K562 (cell line): ENCODE measurements around the gene PRKD1. TPM values are rescaled to one million over a fixed set of nuclear protein-coding genes. Genes with fewer than 3 reads are reported as not detected.

Source experiments
- ATAC-seq: fragments of 200-7000 bp; cut with Tn5 transposase; 3 replicates; pipeline ENCODE4 v1.9.1; 2020; ENCODE audit warnings: moderate library complexity
- BruUV-seq: library from RNA; stranded (reverse); fragments of 400-500 nt; replicated peaks from 2 replicates; lab custom pipeline; 2021; lab: Mats Ljungman, UMichigan
- CTCF ChIA-PET: fragments of 300-600 bp; formaldehyde crosslinking; extraction: SDS; loops from one replicate; lab custom pipeline; 2021; ENCODE audit warnings: low intra/inter-chr PET ratio; lab: Yijun Ruan, JAX
- POLR2A ChIA-PET: fragments of 300-600, 350-650 bp; sonication (Branson Sonifier 250); formaldehyde crosslinking; extraction: SDS; loops from one replicate; lab custom pipeline; 2021; ENCODE audit warnings: antibody characterized with exemption, inconsistent platforms; lab: Yijun Ruan, JAX
- DNase-seq, 4 experiments: peaks; one replicate each; pipeline versions ENCODE4 v3.0.0 to v3.0.0-alpha.2; 2011 to 2018; ENCODE audit warnings: low spot score in 3 of 4, mixed read lengths in 3 of 4; ENCODE audit errors: extremely low read depth in 1 of 4
- FAIRE-seq: peaks from 2 replicates; lab custom pipeline; 2011; peaks lifted over from hg19 to GRCh38; lab: Jason Lieb, UNC
- H2AFZ ChIP-seq: 2 replicates; pipeline ENCODE4 v1.6.0; 2011; ENCODE audit warnings: low read depth, low read length, control low read depth, inconsistent platforms
- H3K27ac ChIP-seq: fragments of 200-600 bp; 3 replicates; pipeline ENCODE4 v1.8.0; 2011; ENCODE audit warnings: low read depth, mild to moderate bottlenecking, control low read depth, inconsistent platforms, low read length, moderate library complexity, mixed read lengths; ENCODE audit errors: extremely low read depth
- H3K27me3 ChIP-seq, 2 experiments: fragments of 300-600 bp in 1 of 2; 2 replicates in 1 of 2; 3 replicates in 1 of 2; pipeline versions ENCODE4 v1.6.0 to v1.8.0; 2011; ENCODE audit warnings: inconsistent platforms in 2 of 2, low read length in 2 of 2, mild to moderate bottlenecking in 1 of 2, mixed read lengths in 1 of 2, moderate library complexity in 1 of 2; ENCODE audit not compliant: control insufficient read depth in 2 of 2, insufficient read depth in 2 of 2
- H3K36me3 ChIP-seq: fragments of 300-600 bp; 3 replicates; pipeline ENCODE4 v1.8.0; 2011; ENCODE audit warnings: mild to moderate bottlenecking, low read length, inconsistent platforms; ENCODE audit not compliant: control insufficient read depth, insufficient read depth
- H3K4me1 ChIP-seq, 2 experiments: fragments of 200-600 bp in 1 of 2; replicated peaks in 1 of 2; 2 replicates in 1 of 2; 3 replicates in 1 of 2; pipeline versions ENCODE4 v1.5.1 to v1.8.0; 2011; ENCODE audit warnings: inconsistent platforms in 2 of 2, low read length in 2 of 2, mild to moderate bottlenecking in 1 of 2, mixed read lengths in 1 of 2, moderate library complexity in 1 of 2; ENCODE audit not compliant: control insufficient read depth in 2 of 2, insufficient read depth in 2 of 2
- H3K4me2 ChIP-seq: 2 replicates; pipeline ENCODE4 v1.6.1; 2011; ENCODE audit warnings: low read length, control low read depth, inconsistent platforms, mixed read lengths; ENCODE audit not compliant: insufficient read depth
- H3K4me3 ChIP-seq: fragments of 200-600 bp; sonication (generic), shearing (Covaris generic); 2 replicates; pipeline ENCODE4 v1.5.1; 2016; ENCODE audit warnings: control low read depth, inconsistent platforms
- H3K79me2 ChIP-seq: fragments of 200-600 bp; 3 replicates; pipeline ENCODE4 v1.8.0; 2011; ENCODE audit warnings: low read length, inconsistent platforms; ENCODE audit not compliant: control insufficient read depth, insufficient read depth
- H3K9ac ChIP-seq, 2 experiments: 2 replicates each; pipeline versions ENCODE4 v1.6.0 to v1.6.1; 2011; ENCODE audit warnings: low read depth in 2 of 2, low read length in 2 of 2, control low read depth in 1 of 2, inconsistent platforms in 1 of 2, mild to moderate bottlenecking in 1 of 2, mixed read lengths in 1 of 2; ENCODE audit not compliant: insufficient read depth in 1 of 2
- H3K9me1 ChIP-seq: one replicate; pipeline ENCODE4 v1.6.0; 2011; ENCODE audit warnings: inconsistent platforms, mild to moderate bottlenecking, low read length, moderate library complexity; ENCODE audit not compliant: control insufficient read depth, insufficient read depth
- H3K9me3 ChIP-seq: replicated peaks from 2 replicates; pipeline ENCODE4 v1.5.1; 2011; ENCODE audit warnings: low read depth, low read length, inconsistent platforms; ENCODE audit not compliant: control insufficient read depth, insufficient read depth
- H4K20me1 ChIP-seq: replicated peaks from 2 replicates; pipeline ENCODE4 v1.6.1; 2011; ENCODE audit warnings: low read length, inconsistent platforms, mixed read lengths; ENCODE audit not compliant: control insufficient read depth, insufficient read depth
- BRD9 ChIP-seq: fragments of 450-650 bp; IDR thresholded peaks from 2 replicates; pipeline ENCODE4 v1.6.1; 2018; ENCODE audit warnings: low read depth; ENCODE audit not compliant: partially characterized antibody
- GATAD2A ChIP-seq: fragments of 450-650 bp; IDR thresholded peaks from 2 replicates; pipeline ENCODE4 v1.6.1; 2017
- MEIS2 ChIP-seq: fragments of 450-650 bp; IDR thresholded peaks from 2 replicates; pipeline ENCODE4 v1.6.1; 2014; ENCODE audit warnings: mild to moderate bottlenecking; ENCODE audit not compliant: partially characterized antibody
- NONO ChIP-seq, 2 experiments: fragments of 200-400 bp in 1 of 2; fragments of 450-650 bp in 1 of 2; formaldehyde crosslinking in 1 of 2; IDR thresholded peaks; 2 replicates each; pipeline ENCODE4 v1.6.1; 2017; ENCODE audit warnings: low read depth in 2 of 2, mild to moderate bottlenecking in 2 of 2, moderate library complexity in 2 of 2, low read length in 1 of 2
- PRPF4 ChIP-seq: fragments of 200-400 bp; formaldehyde crosslinking; IDR thresholded peaks from one replicate; pipeline ENCODE4 v1.6.1; 2017; ENCODE audit warnings: low read length, low read depth, mild to moderate bottlenecking; ENCODE audit not compliant: insufficient read depth, poor library complexity, severe bottlenecking
- USF1 ChIP-seq: sonication (generic); formaldehyde crosslinking; IDR thresholded peaks from 2 replicates; pipeline ENCODE4 v1.9.0; 2022; ENCODE audit warnings: mild to moderate bottlenecking, missing genetic modification reagents
- ZNF512 ChIP-seq: IDR thresholded peaks from 2 replicates; pipeline ENCODE4 v1.6.1; 2016; ENCODE audit warnings: missing genetic modification characterization, missing compliant biosample characterization
- ZNF655 ChIP-seq: fragments of 250-450 bp; sonication (Bioruptor Pico); IDR thresholded peaks from 2 replicates; pipeline ENCODE4 v1.5.0; 2021
- ZSCAN29 ChIP-seq: fragments of 450-650 bp; IDR thresholded peaks from 2 replicates; pipeline ENCODE4 v1.6.1; 2017
- WGBS: fragments of 100-300 bp; shearing (Covaris generic); methylation state at CpG from one replicate; pipeline ENCODE4 v1.1.6; 2016; ENCODE audit warnings: low coverage, mixed read lengths; ENCODE audit not compliant: insufficient coverage; ENCODE audit errors: missing lambda C conversion rate; 5-methylcytosine and 5-hydroxymethylcytosine counted together
- in situ Hi-C: fragments of 300-500 bp; cut with MboI; formaldehyde crosslinking; loops from 4 replicates; pipeline ENCODE4 v1.15.0; 2018; ENCODE audit warnings: inconsistent platforms, mixed read lengths
- intact Hi-C: fragments of 100-400 bp; cut with micrococcal nuclease; formaldehyde crosslinking; loops from 2 replicates; pipeline ENCODE4 v1.14.2; 2022
- polyA plus RNA-seq, 8 experiments: library from polyadenylated mRNA; depleted of rRNA in 4 of 8; stranded (reverse) in 5 of 8; unstranded in 3 of 8; fragments of >200 nt; fragmentation: Nextera tagmentation in 2 of 8; fragmentation: Illumina TruSeq in 1 of 8; extraction: Ambion mirVana in 2 of 8; extraction: Trizol in 1 of 8; gene quantifications; 2 replicates each; pipeline versions ENCODE4 v1.2.1 to v1.2.3, GENCODE V29; 2011 to 2014; ENCODE audit warnings: inconsistent platforms in 1 of 8, missing spikeins in 1 of 8
- total RNA-seq, 7 experiments: library from RNA; depleted of rRNA in 6 of 7; stranded (reverse); fragments of >200 nt in 6 of 7; fragmentation: Illumina TruSeq in 2 of 7; extraction: Trizol in 2 of 7; gene quantifications; 2 replicates each; pipeline versions ENCODE4 v1.2.1 to v1.2.3, GENCODE V29; 2011 to 2021; ENCODE audit warnings: low replicate concordance in 1 of 7

PRKD1 gene
- total and polyA plus RNA-seq, 9 of the 15 experiments (the other 6 are each of a cell fraction or from before 2014, with no cell fraction given), result 0.04 to 0.25 (median 0.13) TPM; not detected in 1

GRCh38 chr14:29810682-29811081 lies 117.0 kb downstream of the PRKD1 start (continued):
- TF ChIP-seq PRPF4, result no peak
- TF ChIP-seq, all 486 proteins: peak for 0

GRCh38 chr14:29810064-29810463 lies 117.6 kb downstream of the PRKD1 start:
- Histone ChIP-seq H3K36me3 (no peaks in the 10 kb centered on the region), H3K9ac (no peak overlapping the region), H3K4me3 (no peak overlapping the region), H3K9me1 (no peaks in the 10 kb centered on the region), H3K27ac (no peak overlapping the region), H2AFZ (no peak overlapping the region), H4K20me1 (no peaks in the 10 kb centered on the region), H3K9me3 (no peaks in the 10 kb centered on the region), H3K79me2 (no peaks in the 10 kb centered on the region), H3K4me2 (no peak overlapping the region), H3K4me1 (peaks cover 0 to 8% of the 10 kb centered on the region in 2 experiments; a peak in 2 of 5 replicates), H3K27me3 (no peaks in the 10 kb centered on the region)
- in situ Hi-C loops, result no loop called here
- intact Hi-C loops, result no loop called here
- TF ChIP-seq BRD9 (no peak), MEIS2 (no peak), GATAD2A (no peak), ZSCAN29 (no peak), USF1 (CRISPR knock-in tag) (no peak), NONO (IDR thresholded peaks at IDR 0.05; ENCODE audit: low read depth in 2 of 2, low read length in 1 of 2) (no peak), ZNF512 (tag) (no peak), ZNF655 (CRISPR knock-in tag) (no peak)
- no TSS peak for BruUV-seq
- ChIA-PET POLR2A (no interaction called here), CTCF (no interaction called here)
- FAIRE-seq (no peak), DNase-seq (no peak), ATAC-seq (no peak)
- 9% methylated on average over 3 of the region's 3 CpGs for WGBS
